Aorta (tissue), 5 donors: ENCODE data around the gene MRPL34. TPM values are rescaled to one million over a fixed set of nuclear protein-coding genes. Genes with fewer than 3 reads are reported as not detected.

Source experiments
- ATAC-seq: fragments of 200-7000 bp; cut with Tn5 transposase; one replicate; pipeline ENCODE4 v1.9.1; 2022; ENCODE audit warnings: moderate library complexity; ENCODE audit not compliant: low FRiP score
- DNase-seq, 2 donors: peaks; one replicate each; pipeline ENCODE4 v3.0.0-alpha.2; 2020
- H3K27ac ChIP-seq, 2 donors: one replicate each; pipeline ENCODE4 v1.5.1; 2013; ENCODE audit warnings: low read length in 2 of 2, mild to moderate bottlenecking in 2 of 2, moderate library complexity in 2 of 2, control low read depth in 1 of 2, inconsistent platforms in 1 of 2, low read depth in 1 of 2
- H3K27me3 ChIP-seq, 2 donors: one replicate each; pipeline ENCODE4 v1.6.1; 2013; ENCODE audit warnings: control low read depth in 1 of 2, low read length in 1 of 2, mild to moderate bottlenecking in 1 of 2, moderate library complexity in 1 of 2; ENCODE audit not compliant: insufficient read depth in 2 of 2, control insufficient read depth in 1 of 2
- H3K36me3 ChIP-seq, 2 donors: one replicate each; pipeline ENCODE4 v1.6.1; 2013; ENCODE audit warnings: control low read depth in 1 of 2, low read length in 1 of 2, mild to moderate bottlenecking in 1 of 2; ENCODE audit not compliant: insufficient read depth in 2 of 2, control insufficient read depth in 1 of 2
- H3K4me1 ChIP-seq, 2 donors: one replicate each; pipeline ENCODE4 v1.6.1; 2013; ENCODE audit warnings: low read length in 2 of 2, control low read depth in 1 of 2, mild to moderate bottlenecking in 1 of 2, moderate library complexity in 1 of 2; ENCODE audit not compliant: insufficient read depth in 2 of 2, control insufficient read depth in 1 of 2
- H3K4me3 ChIP-seq, 2 donors: one replicate each; pipeline ENCODE4 v1.5.1; 2013; ENCODE audit warnings: low read length in 2 of 2, control low read depth in 1 of 2, mild to moderate bottlenecking in 1 of 2
- H3K9me3 ChIP-seq: one replicate; pipeline ENCODE4 v1.6.1; 2013; ENCODE audit warnings: mild to moderate bottlenecking, low read length; ENCODE audit not compliant: control insufficient read depth
- WGBS, 2 donors: extraction: QIAGEN DNeasy Blood & Tissue Kit; methylation state at CpG; one replicate each; pipeline ENCODE4 v1.1.7; 2013; 5-methylcytosine and 5-hydroxymethylcytosine counted together
- intact Hi-C, 2 donors: fragments of 100-400 bp; cut with DNase I; formaldehyde crosslinking; loops; one replicate each; pipeline versions ENCODE4 v1.14.2 to v1.15.0; 2022
- polyA plus RNA-seq, 2 donors: library from polyadenylated mRNA; stranded (reverse); fragments of 200-250 nt; gene quantifications; one replicate each; pipeline ENCODE4 v1.2.3, GENCODE V29; 2013
- total RNA-seq, 2 donors: library from RNA; stranded (reverse); fragmentation: NEBNext Ultra II Directional; extraction: Animal tissue kit (Norgen Biotek cat#: 25700); gene quantifications; one replicate each; pipeline ENCODE4 v1.2.1, GENCODE V29; 2021
- donor health status: healthy with polysubstance abuse.
- donor health status: Bipolar disorder and iron deficiency.
- donor health status: DM: no; HTN: no; CAD: no.
- donor health status: DM: no; HTN: no; CAD: no.
- donor health status: DM: yes; HTN: yes; CAD: no.

MRPL34 gene
- total and polyA plus RNA-seq, 4 donors: 41.9 to 177 (median 94.0) TPM

- ATAC-seq (no peak), DNase-seq (no peak)
- Histone ChIP-seq H3K9me3 (no peaks in the 10 kb centered on the region), H3K36me3 (no peaks in the 10 kb centered on the region), H3K27ac (no peak overlapping the region), H3K27me3 (no peaks in the 10 kb centered on the region), H3K4me1 (no peaks in the 10 kb centered on the region), H3K4me3 (no peak overlapping the region)
- WGBS, 2 donors: 84% methylated on average over 51 of the region's 51 CpGs
- intact Hi-C loops: no loop called here
These were observed 23.9 kb downstream of the MRPL34 start for GRCh38 chr19:17329366-17330261.

GRCh38 chr19:17330262-17331044 lies 24.8 kb downstream of the MRPL34 start:
- no peak overlapping the region for H3K27ac ChIP-seq
- intact Hi-C loops: no loop called here
- no peaks in the 10 kb centered on the region for H3K4me1 ChIP-seq
- 94% methylated on average over 24 of the region's 24 CpGs for WGBS, 2 donors
- DNase-seq (no peak), ATAC-seq (no peak)
- no peak overlapping the region for H3K4me3 ChIP-seq
- no peaks in the 10 kb centered on the region for H3K9me3 ChIP-seq
- H3K27me3 ChIP-seq: no peaks in the 10 kb centered on the region
- H3K36me3 ChIP-seq: no peaks in the 10 kb centered on the region

GRCh38 chr19:17331045-17331558 lies 25.4 kb downstream of the MRPL34 start:
- H3K27ac ChIP-seq: no peak overlapping the region
- no peak overlapping the region for H3K4me3 ChIP-seq
- H3K9me3 ChIP-seq: no peaks in the 10 kb centered on the region
- intact Hi-C loops: no loop called here
- no peaks in the 10 kb centered on the region for H3K36me3 ChIP-seq
- DNase-seq (no peak), ATAC-seq (no peak)
- WGBS, 2 donors: 90 to 94% methylated on average over 13 of the region's 13 CpGs
- no peaks in the 10 kb centered on the region for H3K27me3 ChIP-seq
- no peaks in the 10 kb centered on the region for H3K4me1 ChIP-seq

GRCh38 chr19:17332360-17332676 lies 26.6 kb downstream of the MRPL34 start:
- DNase-seq (no peak), ATAC-seq (no peak)
- H3K4me3 ChIP-seq: no peak overlapping the region
- WGBS, 2 donors: 88 to 91% methylated on average over 8 of the region's 8 CpGs
- H3K27ac ChIP-seq: no peak overlapping the region
- no peaks in the 10 kb centered on the region for H3K27me3 ChIP-seq
- H3K9me3 ChIP-seq: no peaks in the 10 kb centered on the region
- H3K4me1 ChIP-seq: no peaks in the 10 kb centered on the region
- H3K36me3 ChIP-seq: no peaks in the 10 kb centered on the region
- intact Hi-C loops: no loop called here

GRCh38 chr19:17332677-17333581 lies 27.3 kb downstream of the MRPL34 start:
- intact Hi-C loops: no loop called here
- WGBS, 2 donors: 96 to 97% methylated on average over 41 to 45 of the region's 45 CpGs
- Histone ChIP-seq H3K27me3 (no peaks in the 10 kb centered on the region), H3K36me3 (no peaks in the 10 kb centered on the region), H3K4me3 (no peak overlapping the region), H3K4me1 (no peaks in the 10 kb centered on the region), H3K9me3 (no peaks in the 10 kb centered on the region), H3K27ac (no peak overlapping the region)
- no peak for ATAC-seq
- peak; percentile 52 to 77 for DNase-seq

- H3K4me1 ChIP-seq: no peaks in the 10 kb centered on the region
- DNase-seq: peak; percentile 74 to 80
These were observed 28.1 kb downstream of the MRPL34 start for GRCh38 chr19:17333611-17334413.

GRCh38 chr19:17334414-17335409 lies 29.0 kb downstream of the MRPL34 start, which contains the start of gene ANO8:
TSS of gene ANO8 (minus strand) at chr19:17334855. CDS start at chr19:17334670, 185 bp downstream.
- H3K36me3 ChIP-seq: no peaks in the 10 kb centered on the region
- ATAC-seq (peak; percentile 87), DNase-seq (peak; percentile 99 to 100)
- no peak within 1 kb of the TSS for H3K27ac ChIP-seq
- peak within 1 kb of the TSS; percentile 46 to 53 for H3K4me3 ChIP-seq
- WGBS, 2 donors: 1 to 2% methylated on average over 61 to 86 of the region's 86 CpGs
- no peaks in the 10 kb centered on the region for H3K27me3 ChIP-seq
- no peaks in the 10 kb centered on the region for H3K4me1 ChIP-seq
- no peaks in the 10 kb centered on the region for H3K9me3 ChIP-seq
- intact Hi-C loops: loop anchor here in 1 of 2 donors (5.0 kb wide), 1 partner anchor 133 kb away; no protein-coding TSS in a partner anchor

More at GRCh38 chr19:17333611-17334413, 28.1 kb downstream of the MRPL34 start:
- Histone ChIP-seq H3K27ac (no peak overlapping the region), H3K27me3 (no peaks in the 10 kb centered on the region), H3K36me3 (no peaks in the 10 kb centered on the region), H3K4me3 (peak overlapping the region in 1 of 2 donors; percentile 53), H3K9me3 (no peaks in the 10 kb centered on the region)
- 41 to 42% methylated on average over 52 of the region's 52 CpGs for WGBS, 2 donors
- ATAC-seq: no peak
- intact Hi-C loops: no loop called here
